A673 (cell line): Measurements from ENCODE around the gene CNPY4. TPM values are rescaled to one million over a fixed set of nuclear protein-coding genes. Genes with fewer than 3 reads are reported as not detected.

ENCODE experiments used
- Bru-seq: library from RNA; stranded (reverse); fragments of 400-500 nt; gene quantifications from one replicate; lab custom pipeline; 2021; lab: Mats Ljungman, UMichigan
- BruChase-seq, 2 experiments: library from RNA; stranded (reverse); fragments of 400-500 nt; gene quantifications; one replicate each; lab custom pipeline; 2021; lab: Mats Ljungman, UMichigan
- BruUV-seq: library from RNA; stranded (reverse); fragments of 400-500 nt; replicated peaks from 2 replicates; lab custom pipeline; 2021; lab: Mats Ljungman, UMichigan
- CTCF ChIA-PET: fragments of 300-600 bp; sonication (Branson Sonifier 250); formaldehyde crosslinking; loops from one replicate; lab custom pipeline; 2022; ENCODE audit warnings: antibody characterized with exemption; lab: Charles Lee
- POLR2A ChIA-PET: fragments of 300-600 bp; sonication (Branson Sonifier 250); formaldehyde crosslinking; loops from one replicate; lab custom pipeline; 2022; ENCODE audit warnings: antibody characterized with exemption; ENCODE audit not compliant: low non-redundant PET; lab: Charles Lee
- DNase-seq: peaks from one replicate; pipeline ENCODE4 v3.0.0-alpha.2; 2015; ENCODE audit warnings: low spot score
- H3K27ac ChIP-seq: fragments of 200-600 bp; sonication (generic); 2 replicates; pipeline ENCODE4 v1.5.1; 2016; ENCODE audit warnings: mixed run types, low read depth, mild to moderate bottlenecking, mixed read lengths, antibody characterized with exemption, low read length; ENCODE audit not compliant: poor library complexity, severe bottlenecking
- H3K27me3 ChIP-seq: fragments of 200-600 bp; sonication (generic); replicated peaks from 2 replicates; pipeline ENCODE4 v1.6.1; 2017; ENCODE audit warnings: mixed run types, low read depth, mild to moderate bottlenecking, mixed read lengths, antibody characterized with exemption, low read length; ENCODE audit not compliant: insufficient read depth, poor library complexity
- H3K36me3 ChIP-seq: fragments of 200-600 bp; sonication (generic); 2 replicates; pipeline ENCODE4 v1.6.1; 2016; ENCODE audit warnings: mixed run types, mild to moderate bottlenecking, mixed read lengths, antibody characterized with exemption, low read length; ENCODE audit not compliant: insufficient read depth, poor library complexity, severe bottlenecking
- H3K4me1 ChIP-seq: fragments of 200-600 bp; sonication (generic); 2 replicates; pipeline ENCODE4 v1.6.1; 2017; ENCODE audit warnings: mixed run types, mild to moderate bottlenecking, mixed read lengths, antibody characterized with exemption, low read length; ENCODE audit not compliant: insufficient read depth, poor library complexity, severe bottlenecking
- H3K4me3 ChIP-seq: fragments of 200-600 bp; sonication (generic); 2 replicates; pipeline ENCODE4 v1.5.1; 2016; ENCODE audit warnings: low read depth, mixed run types, mild to moderate bottlenecking, mixed read lengths, low read length; ENCODE audit not compliant: poor library complexity, severe bottlenecking
- H3K9me3 ChIP-seq: fragments of 200-600 bp; sonication (generic); 2 replicates; pipeline ENCODE4 v1.6.1; 2016; ENCODE audit warnings: mixed run types, low read depth, mild to moderate bottlenecking, mixed read lengths, antibody characterized with exemption, low read length; ENCODE audit not compliant: poor library complexity, severe bottlenecking
- CTCF ChIP-seq: fragments of 300-800, 200-600 bp; sonication (generic); conservative IDR thresholded peaks from 2 replicates; pipeline ENCODE4 v1.5.1; 2017; ENCODE audit warnings: low read depth, mild to moderate bottlenecking, antibody characterized with exemption, low read length, moderate library complexity, mixed read lengths
- EZH2 ChIP-seq: fragments of 200-600 bp; sonication (generic); IDR thresholded peaks from 2 replicates; pipeline ENCODE4 v1.6.1; 2017; ENCODE audit warnings: borderline replicate concordance, low read depth, mild to moderate bottlenecking, mixed read lengths, antibody characterized with exemption, low read length; ENCODE audit not compliant: poor library complexity, severe bottlenecking
- intact Hi-C: fragments of 100-400 bp; cut with micrococcal nuclease; formaldehyde crosslinking; loops from one replicate; pipeline ENCODE4 v1.10.0; 2022; ENCODE audit not compliant: unreplicated experiment
- long read RNA-seq: library from polyadenylated mRNA; stranded (forward); transcript quantifications from one replicate; pipeline ENCODE4 v2.0.0, GENCODE V29; 2022
- total RNA-seq: library from RNA; stranded (reverse); gene quantifications from 2 replicates; pipeline ENCODE4 v1.2.3, GENCODE V29; 2021

The CNPY4 gene
- total RNA-seq: 20.2 and 22.2 TPM in 2 replicates
- percentile 56 among the genes with signal in this experiment for Bru-seq, nascent RNA
- BruChase-seq, experiment 1, labeled RNA remaining after a 2-hour chase: percentile 64 among the genes with signal in this experiment
- percentile 67 among the genes with signal in this experiment for BruChase-seq, experiment 2, labeled RNA remaining after a 6-hour chase
- long read RNA-seq, transcript CNPY4-201 (6 exons, 1,502 nt): major isoform, 16 of 18 reads
- long read RNA-seq, partial matches to known transcripts: 0 of 18 reads
- long read RNA-seq, other reads (novel, unspliced or antisense): 2 of 18 reads

- Histone ChIP-seq H3K4me3 (peak within 1 kb of the TSS; percentile 63), H3K27ac (peak within 1 kb of the TSS; percentile 94), H3K4me1 (peaks cover 9% of the 10 kb centered on the region), H3K27me3 (no peaks in the 10 kb centered on the region), H3K9me3 (no peaks in the 10 kb centered on the region), H3K36me3 (peaks cover 2% of the 10 kb centered on the region)
- TF ChIP-seq CTCF (no peak), EZH2 (no peak)
- TSS peak; percentile 72 for BruUV-seq
- intact Hi-C loops: no loop called here
- POLR2A ChIA-PET: no interaction called here
- peak; percentile 98 for DNase-seq
- CTCF ChIA-PET: no interaction called here
Observed at GRCh38 chr7:100119072-100119969, at the start of gene CNPY4, which contains the start of gene TAF6. TSS of gene CNPY4 (plus strand) at chr7:100119634. CDS start at chr7:100119745, 111 bp downstream. TSS of gene TAF6 (minus strand) at chr7:100119358. CDS start at chr7:100114209, 5,149 bp downstream.

- Histone ChIP-seq H3K9me3 (peaks cover 53% of the 10 kb centered on the region), H3K4me3 (no peak overlapping the region)
Observed at GRCh38 chr7:100069991-100070390, 49.4 kb upstream of the CNPY4 start.

More at GRCh38 chr7:100069991-100070390, 49.4 kb upstream of the CNPY4 start:
- ChIA-PET POLR2A (no interaction called here), CTCF (no interaction called here)
- TF ChIP-seq CTCF (no peak), EZH2 (no peak)
- no peaks in the 10 kb centered on the region for H3K4me1 ChIP-seq
- peaks cover 67% of the 10 kb centered on the region for H3K36me3 ChIP-seq
- DNase-seq: no peak
- BruUV-seq: no TSS peak
- H3K27ac ChIP-seq: no peak overlapping the region
- H3K27me3 ChIP-seq: no peaks in the 10 kb centered on the region
- intact Hi-C loops: no loop called here
